Adrenal gland (tissue), 5 donors: Measurements from ENCODE around the gene RNF112.

ENCODE experiments used
- CTCF ChIP-seq, 6 experiments: fragments of 450-650 bp in 4 of 6; fragments of 200-600 bp in 2 of 6; sonication (generic) in 1 of 6; IDR thresholded peaks; 1 replicate in 5 of 6; 2 replicates in 1 of 6; pipeline versions ENCODE4 v1.5.1 to v1.8.0; 2016 to 2021; ENCODE audit warnings: antibody characterized with exemption in 6 of 6, mild to moderate bottlenecking in 2 of 6, moderate library complexity in 1 of 6
- POLR2A ChIP-seq, 2 donors: fragments of 450-650 bp; IDR thresholded peaks; one replicate each; pipeline ENCODE4 v1.6.1; 2017; ENCODE audit warnings: antibody characterized with exemption in 2 of 2, mild to moderate bottlenecking in 2 of 2, moderate library complexity in 1 of 2
- donor health status: DM: no; HTN: no; CAD: no.

GRCh38 chr17:19443148-19443547, 32.1 kb downstream of the RNF112 start:
- TF ChIP-seq POLR2A (IDR thresholded peaks at IDR 0.05) = no peak
- TF ChIP-seq CTCF (IDR thresholded peaks at IDR 0.05) = no peak
